ENCODE results near the gene CDH13.

The CDH13 gene

GRCh38 chr16:82769845-82770244 lies 143.1 kb downstream of the CDH13 start:
- no peak for TF ChIP-seq CTCF (IDR thresholded peaks at IDR 0.05; ENCODE audit: low read depth, low read length)
- in situ Hi-C loops (cut with HindIII; ENCODE audit: low sequenced_read_pairs) = no loop called here
- DNase-seq (ENCODE audit: low read depth, low spot score) = no peak
- no peak overlapping the region for H3K4me3 ChIP-seq (ENCODE audit: low read depth, low read length)

- DNase-seq (ENCODE audit: low read depth, low spot score) = no peak
- no peak for TF ChIP-seq CTCF (IDR thresholded peaks at IDR 0.05; ENCODE audit: low read depth, low read length)
- in situ Hi-C loops (cut with HindIII; ENCODE audit: low sequenced_read_pairs) = no loop called here
- H3K4me3 ChIP-seq (ENCODE audit: low read depth, low read length) = no peak overlapping the region
These were observed 145.4 kb downstream of the CDH13 start for GRCh38 chr16:82772215-82772614.

- peak; percentile 27 for DNase-seq (ENCODE audit: low read depth, low spot score)
- in situ Hi-C loops (cut with HindIII; ENCODE audit: low sequenced_read_pairs) = no loop called here
- H3K4me3 ChIP-seq (ENCODE audit: low read depth, low read length) = no peak overlapping the region
- TF ChIP-seq CTCF (IDR thresholded peaks at IDR 0.05; ENCODE audit: low read depth, low read length) = no peak
These were observed 146.2 kb downstream of the CDH13 start for GRCh38 chr16:82773018-82773417.

GRCh38 chr16:82776470-82777146 lies 149.8 kb downstream of the CDH13 start:
- no peak for TF ChIP-seq CTCF (IDR thresholded peaks at IDR 0.05; ENCODE audit: low read depth, low read length)
- no peak for DNase-seq (ENCODE audit: low read depth, low spot score)
- in situ Hi-C loops (cut with HindIII; ENCODE audit: low sequenced_read_pairs) = no loop called here
- no peak overlapping the region for H3K4me3 ChIP-seq (ENCODE audit: low read depth, low read length)

- DNase-seq (ENCODE audit: low read depth, low spot score) = peak; percentile 12
- in situ Hi-C loops (cut with HindIII; ENCODE audit: low sequenced_read_pairs) = no loop called here
- no peak for TF ChIP-seq CTCF (IDR thresholded peaks at IDR 0.05; ENCODE audit: low read depth, low read length)
- H3K4me3 ChIP-seq (ENCODE audit: low read depth, low read length) = no peak overlapping the region
These were observed 156.0 kb downstream of the CDH13 start for GRCh38 chr16:82782715-82783251.

- in situ Hi-C loops (cut with HindIII; ENCODE audit: low sequenced_read_pairs) = no loop called here
- no peak for DNase-seq (ENCODE audit: low read depth, low spot score)
- TF ChIP-seq CTCF (IDR thresholded peaks at IDR 0.05; ENCODE audit: low read depth, low read length) = no peak
- H3K4me3 ChIP-seq (ENCODE audit: low read depth, low read length) = no peak overlapping the region
These were observed 157.3 kb downstream of the CDH13 start for GRCh38 chr16:82783933-82784572.

All from astrocyte of the spinal cord (primary cell).